Measurements from ENCODE around the gene TFF1. TPM values are rescaled to one million over a fixed set of nuclear protein-coding genes. Genes with fewer than 3 reads are reported as not detected.

The TFF1 gene
- total and polyA plus RNA-seq, 2 of the 4 experiments (the other 2 are of a cell fraction): not detected

- ATAC-seq (ENCODE audit: low read depth) (no peak), DNase-seq (no peak)
- Histone ChIP-seq H3K4me3 (ENCODE audit: insufficient read depth, low read depth, low read length) (no peak overlapping the region), H2BK5ac (ENCODE audit: low read depth, low read length, poor library complexity, severe bottlenecking) (no peak overlapping the region), H3K56ac (ENCODE audit: extremely low read depth, insufficient read depth, low read length) (no peak overlapping the region), H4K20me1 (ENCODE audit: insufficient read depth, low read length) (no peaks in the 10 kb centered on the region), H3K27me3 (ENCODE audit: control insufficient read depth, insufficient read depth, low read length) (peaks cover 17% of the 10 kb centered on the region), H2AFZ (replicated peaks; ENCODE audit: low read length, poor library complexity) (no peak overlapping the region), H2BK120ac (ENCODE audit: low read depth, low read length) (no peak overlapping the region), H3K23ac (ENCODE audit: low read depth, low read length) (no peak overlapping the region), H3K14ac (replicated peaks; ENCODE audit: low read depth, low read length) (no peak overlapping the region), H2AK5ac (ENCODE audit: low read depth, low read length) (no peak overlapping the region), H2BK15ac (ENCODE audit: low read depth, low read length) (no peak overlapping the region), H3K36me3 (ENCODE audit: control insufficient read depth, insufficient read depth, low read length) (no peaks in the 10 kb centered on the region), H3K9me1 (ENCODE audit: insufficient read depth, low read length) (no peaks in the 10 kb centered on the region), H4K91ac (ENCODE audit: insufficient read depth, low read depth, low read length) (no peak overlapping the region), H3K9ac (ENCODE audit: low read depth, low read length) (no peak overlapping the region), H3K18ac (ENCODE audit: low read depth, low read length) (no peak overlapping the region), H3K4me2 (ENCODE audit: low read depth, low read length) (no peak overlapping the region), H2BK20ac (ENCODE audit: low read depth, low read length) (no peak overlapping the region), H4K8ac (ENCODE audit: low read depth in 2 of 2, low read length in 2 of 2) (no peak overlapping the region), H3K27ac (ENCODE audit: insufficient read depth, low read length) (no peak overlapping the region), H3K4ac (ENCODE audit: low read depth, low read length) (no peak overlapping the region), H3K79me1 (ENCODE audit: low read depth in 1 of 2, low read length in 2 of 2) (no peaks in the 10 kb centered on the region), H3K9me3 (ENCODE audit: control insufficient read depth, insufficient read depth, low read length) (no peaks in the 10 kb centered on the region), H4K5ac (ENCODE audit: low read depth, low read length) (no peak overlapping the region), H3K4me1 (ENCODE audit: control insufficient read depth, insufficient read depth, low read length) (no peaks in the 10 kb centered on the region), H2AK9ac (replicated peaks; ENCODE audit: low read depth, low read length, poor library complexity) (no peak overlapping the region)
- ChIA-PET CTCF (no interaction called here), POLR2A (ENCODE audit: unreplicated experiment) (no interaction called here)
- intact Hi-C loops (cut with micrococcal nuclease): no loop called here
- no peak for TF ChIP-seq RAD21 (IDR thresholded peaks at IDR 0.05; ENCODE audit: low read length)
- TF ChIP-seq SMC3 (IDR thresholded peaks at IDR 0.05; ENCODE audit: low read depth, low read length): no peak
- in situ Hi-C loops (cut with MboI; ENCODE audit: low sequenced_read_pairs): no loop called here
- dilution Hi-C loops (cut with HindIII; ENCODE audit: low sequenced_read_pairs, unreplicated experiment): no loop called here
- no CpG with 5 or more reads among the region's 9 CpGs for WGBS, 2 experiments (ENCODE audit: extremely low coverage in 2 of 2, insufficient read length in 1 of 2)
- BruUV-seq (replicated peaks): no TSS peak
These were observed 3.6 kb downstream of the TFF1 start for GRCh38 chr21:42362700-42363099.
